CD4-positive, alpha-beta T cell treated with Interleukin-6 for 4 hours (primary cell): ENCODE results near the gene CLPTM1L.
"Not testable (repeated sequence)": the region's sequence is repeated elsewhere in the genome, so short reads cannot be mapped to it uniquely, and the experiment has no call there.

ENCODE experiments used
- DNase-seq: peaks from one replicate; pipeline ENCODE4 v3.0.0-alpha.2; 2020; ENCODE audit warnings: mixed read lengths

Gene CLPTM1L

DNA sequence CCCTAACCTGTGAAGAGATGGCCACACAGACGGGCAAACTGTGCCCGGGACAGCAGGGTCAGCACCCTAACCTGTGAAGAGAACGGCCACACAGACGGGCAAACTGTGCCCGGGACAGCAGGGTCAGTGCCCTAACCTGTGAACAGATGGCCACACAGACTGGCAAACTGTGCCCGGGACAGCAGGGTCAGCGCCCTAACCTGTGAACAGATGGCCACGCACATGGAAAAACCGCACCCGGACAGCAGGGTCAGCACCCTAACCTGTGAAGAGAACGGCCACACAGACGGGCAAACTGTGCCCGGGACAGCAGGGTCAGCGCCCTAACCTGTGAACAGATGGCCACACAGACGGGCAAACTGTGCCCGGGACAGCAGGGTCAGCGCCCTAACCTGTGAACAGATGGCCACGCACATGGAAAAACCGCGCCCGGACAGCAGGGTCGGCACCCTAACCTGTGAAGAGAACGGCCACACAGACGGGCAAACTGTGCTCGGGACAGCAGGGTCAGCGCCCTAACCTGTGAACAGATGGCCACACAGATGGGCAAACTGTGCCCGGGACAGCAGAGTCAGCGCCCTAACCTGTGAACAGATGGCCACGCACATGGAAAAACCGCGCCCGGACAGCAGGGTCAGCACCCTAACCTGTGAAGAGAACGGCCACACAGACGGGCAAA is 5.6 kb downstream of the CLPTM1L start:
- DNase-seq: not testable (repeated sequence)

DNA sequence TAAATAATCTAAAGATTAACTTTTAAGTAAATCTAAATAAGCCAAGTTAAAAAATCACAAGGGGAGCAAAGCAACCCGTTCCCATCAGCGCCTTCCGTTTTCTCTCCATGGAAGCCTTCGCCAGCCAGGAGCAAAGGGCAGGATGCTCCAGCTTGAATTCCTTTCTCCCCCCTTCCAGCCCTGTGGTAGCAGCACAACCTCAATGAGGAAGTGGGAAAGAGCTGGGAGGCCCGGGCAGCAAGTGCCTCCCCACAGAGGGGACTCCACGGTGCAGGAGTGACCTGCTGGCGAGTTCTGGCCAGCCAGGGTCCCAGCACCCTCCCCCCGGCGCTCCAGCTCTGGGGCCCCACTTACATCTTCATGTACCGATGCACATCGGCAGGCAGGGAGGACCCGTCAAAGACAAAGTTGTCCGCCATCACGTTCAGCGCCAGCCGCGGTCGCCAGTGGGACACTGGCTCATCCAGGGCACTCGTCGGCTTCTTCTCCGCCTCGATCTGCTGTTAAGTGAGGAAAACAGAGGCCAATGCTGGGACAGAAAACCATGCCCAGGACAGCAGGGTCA is 6.3 kb downstream of the CLPTM1L start:
- no peak for DNase-seq

- DNase-seq: no peak
Observed at GRCh38 chr5:1338196-1338490, 6.8 kb downstream of the CLPTM1L start.

DNA sequence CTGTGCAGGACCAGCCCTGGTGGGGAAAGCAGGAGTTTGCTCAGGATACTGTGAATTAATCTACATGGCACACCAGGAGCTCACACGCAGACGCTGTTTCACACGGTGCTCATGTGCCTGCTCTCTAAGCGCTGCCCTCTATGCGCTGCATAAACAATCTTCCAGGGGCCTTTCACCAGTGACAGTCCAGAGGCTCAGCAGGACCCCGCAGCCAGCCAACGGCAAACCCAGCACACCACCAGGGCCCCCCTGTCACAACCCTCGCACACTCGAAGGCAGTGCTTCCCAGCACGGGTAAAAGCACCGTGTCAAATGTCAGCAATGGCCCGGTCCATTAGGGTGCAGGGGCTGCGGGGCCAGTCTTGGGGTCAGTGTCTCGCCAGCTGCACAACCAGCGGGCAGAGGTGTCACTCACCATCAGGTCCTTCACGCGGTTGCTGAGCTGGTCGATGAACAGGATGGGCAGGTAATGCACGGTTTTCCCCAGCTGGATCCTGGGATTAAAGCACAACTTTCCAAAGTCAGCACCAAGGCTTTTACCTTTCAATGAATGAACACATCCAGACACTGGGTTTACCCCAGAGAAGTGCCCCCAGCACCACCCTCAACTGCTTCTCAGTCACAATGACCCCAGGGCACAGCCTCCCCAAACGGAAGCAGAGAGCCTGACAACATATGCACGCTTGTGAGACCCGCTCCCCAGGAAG is 7.3 kb downstream of the CLPTM1L start:
- DNase-seq: no peak

GRCh38 chr5:1336749-1337488 is 8.0 kb downstream of the CLPTM1L start:
- no peak for DNase-seq

DNA sequence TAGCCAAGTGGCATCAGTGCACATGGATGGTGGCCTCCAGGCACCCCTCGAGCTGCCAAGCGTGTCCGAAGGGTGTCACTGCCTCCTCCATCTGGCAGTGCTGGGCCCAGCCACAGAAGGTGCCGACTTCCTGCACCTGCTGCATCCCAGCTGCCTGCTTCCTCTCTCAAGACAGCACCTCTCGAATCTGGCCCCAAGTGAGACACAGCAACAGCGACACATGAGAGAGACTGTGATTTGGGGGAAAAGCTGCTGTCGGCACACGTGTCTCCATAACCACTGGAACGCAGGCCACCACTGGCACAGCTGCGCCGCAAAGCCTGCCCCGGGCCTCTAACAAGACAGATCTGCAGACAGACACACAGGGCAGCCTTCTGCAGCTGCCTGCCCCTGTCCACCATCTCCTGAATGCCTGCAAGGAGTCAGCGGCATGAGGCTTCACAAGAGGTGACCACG is 8.8 kb downstream of the CLPTM1L start:
- DNase-seq: no peak

DNA sequence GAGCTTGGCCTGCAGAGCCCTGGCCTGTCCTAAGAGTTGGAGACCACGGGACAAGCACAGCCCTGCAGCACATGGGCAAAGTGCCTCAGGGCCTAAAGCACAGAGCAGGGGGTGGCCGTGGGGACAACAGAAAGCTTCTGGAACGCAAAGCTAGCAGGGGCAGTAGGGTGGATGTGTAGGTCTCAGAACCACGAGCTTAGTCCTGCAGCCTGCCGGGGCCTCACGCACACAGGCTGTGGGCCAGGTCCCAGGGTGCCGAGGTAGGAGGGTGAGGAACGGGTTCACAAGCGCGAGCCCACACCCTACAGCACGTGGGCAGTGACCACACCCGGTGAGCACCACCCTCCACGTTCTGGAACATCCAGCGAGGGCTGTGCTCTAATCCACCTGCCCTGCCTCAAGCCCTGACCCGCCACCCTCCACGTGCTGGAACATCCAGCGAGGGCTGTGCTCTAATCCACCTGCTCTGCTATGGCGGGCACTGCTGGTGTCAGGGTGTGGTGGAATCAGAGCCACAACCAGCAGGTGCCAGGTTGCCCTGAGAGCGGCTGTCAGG is 9.3 kb downstream of the CLPTM1L start:
- no peak for DNase-seq

DNA sequence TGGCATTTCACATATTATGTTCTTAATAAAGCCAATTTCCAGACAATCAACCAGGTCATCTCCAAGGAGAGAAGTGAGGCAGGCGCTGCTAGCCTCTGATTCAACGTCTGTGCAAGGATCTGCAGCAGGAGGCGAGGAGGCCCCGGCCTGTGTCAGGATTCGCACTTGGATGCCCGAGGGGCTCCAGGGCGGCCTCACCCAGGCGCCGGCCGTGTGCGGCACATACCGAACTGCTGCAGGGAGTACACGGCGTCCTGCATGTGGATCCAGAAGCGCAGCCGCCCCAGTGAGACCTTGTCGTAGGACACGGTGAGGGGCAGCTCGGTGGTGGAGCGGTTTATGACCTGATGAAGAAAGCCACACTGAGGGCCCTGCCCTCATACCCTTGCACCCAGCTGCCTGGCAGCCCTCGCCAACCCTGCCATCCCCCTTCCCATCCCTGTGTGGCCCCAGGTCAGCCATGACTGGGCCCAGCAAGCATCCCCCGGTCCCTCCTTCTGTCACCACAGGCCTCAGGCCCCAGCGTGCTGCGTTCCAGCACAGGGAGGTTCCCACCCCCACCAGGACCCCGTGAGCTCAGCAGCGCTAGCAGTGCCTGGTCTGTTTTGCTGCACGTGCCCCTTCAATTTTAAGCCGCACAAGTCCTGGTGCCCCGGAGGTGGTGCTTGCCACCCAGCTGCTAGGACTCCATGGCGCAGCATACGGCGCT is 9.9 kb downstream of the CLPTM1L start:
- no peak for DNase-seq

DNA sequence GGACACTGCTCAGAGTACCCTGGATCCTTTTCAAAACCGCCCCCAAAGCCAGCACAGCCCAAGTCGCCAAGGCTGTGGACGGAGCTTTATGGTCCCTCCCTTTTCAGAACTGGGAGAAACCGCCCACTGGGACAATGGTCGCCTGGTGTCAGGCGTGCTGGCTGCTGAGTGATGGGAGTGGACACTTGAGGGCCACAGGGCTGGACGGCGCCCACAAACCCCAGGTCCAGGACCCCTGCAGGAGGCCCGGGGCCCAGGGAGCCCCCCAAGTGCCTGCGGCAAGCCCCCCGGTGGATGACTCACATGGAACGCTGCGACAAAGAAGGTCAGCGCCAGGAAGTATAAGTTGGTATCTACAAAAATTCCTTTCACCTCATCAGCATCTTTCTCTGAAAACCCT is 10.9 kb downstream of the CLPTM1L start:
- DNase-seq: no peak

DNA sequence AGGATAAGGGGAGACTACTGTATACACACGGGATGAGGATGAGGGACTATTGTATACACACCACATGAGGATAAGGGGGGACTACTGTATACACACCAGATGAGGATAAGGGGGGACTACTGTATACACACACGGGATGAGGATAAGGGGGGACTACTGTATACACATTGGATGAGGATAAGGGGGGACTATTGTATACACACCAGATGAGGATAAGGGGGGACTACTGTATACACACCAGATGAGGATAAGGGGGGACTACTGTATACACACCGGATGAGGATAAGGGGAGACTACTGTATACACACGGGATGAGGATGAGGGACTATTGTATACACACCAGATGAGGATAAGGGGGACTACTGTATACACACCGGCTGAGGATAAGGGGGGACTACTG is 11.6 kb downstream of the CLPTM1L start:
- DNase-seq: not testable (repeated sequence)

DNA sequence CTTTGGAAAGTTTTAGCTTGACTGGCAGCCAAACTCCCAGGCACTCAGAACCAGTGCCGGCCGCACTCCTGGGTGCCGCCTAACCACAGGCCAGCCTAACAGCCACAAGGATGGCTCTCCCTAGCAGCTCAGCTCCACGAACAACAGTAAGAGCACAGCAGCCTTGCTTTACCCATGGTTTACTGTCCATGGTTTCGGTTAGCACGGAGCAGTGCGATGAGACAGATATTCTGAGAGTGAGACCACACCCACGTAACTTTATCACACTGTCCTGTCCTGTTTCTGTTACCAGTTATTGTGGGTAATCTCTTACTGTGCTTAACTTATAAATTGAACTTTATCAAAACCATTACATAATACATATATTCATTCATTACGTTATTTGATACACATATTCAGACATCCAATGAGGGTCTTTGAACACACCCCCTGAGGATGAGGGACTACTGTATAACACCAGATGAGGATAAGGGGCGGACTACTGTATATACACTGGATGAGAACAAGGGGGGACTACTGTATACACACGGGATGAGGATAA is 12.4 kb downstream of the CLPTM1L start:
- no peak for DNase-seq

GRCh38 chr5:1331861-1332405 is 13.0 kb downstream of the CLPTM1L start:
- DNase-seq: no peak

- DNase-seq: no peak
Observed at GRCh38 chr5:1330847-1331831, 13.8 kb downstream of the CLPTM1L start.

GRCh38 chr5:1330146-1330846 is 14.6 kb downstream of the CLPTM1L start:
- DNase-seq: no peak

DNA sequence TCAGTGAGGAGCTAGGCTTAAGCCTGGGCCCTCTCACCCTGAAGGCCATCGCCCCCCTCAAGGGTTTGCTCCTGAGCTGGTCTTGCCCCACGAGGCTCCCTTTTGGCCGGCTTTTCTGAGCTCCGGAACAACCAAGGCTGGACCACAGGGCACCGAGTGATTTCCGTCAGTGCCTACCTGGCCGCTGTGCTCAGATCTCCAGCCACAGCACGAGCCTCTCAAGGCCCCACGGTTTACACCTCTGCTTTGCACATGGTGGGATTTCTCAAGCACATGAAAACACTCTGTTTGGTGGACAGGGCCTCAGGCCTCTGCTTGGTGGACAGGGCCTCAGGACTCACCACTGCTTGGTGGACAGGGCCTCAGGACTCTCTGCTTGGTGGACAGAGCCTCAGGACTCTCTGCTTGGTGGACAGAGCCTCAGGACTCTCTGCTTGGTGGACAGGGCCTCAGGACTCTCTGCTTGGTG is 15.8 kb downstream of the CLPTM1L start:
- DNase-seq: no peak

DNA sequence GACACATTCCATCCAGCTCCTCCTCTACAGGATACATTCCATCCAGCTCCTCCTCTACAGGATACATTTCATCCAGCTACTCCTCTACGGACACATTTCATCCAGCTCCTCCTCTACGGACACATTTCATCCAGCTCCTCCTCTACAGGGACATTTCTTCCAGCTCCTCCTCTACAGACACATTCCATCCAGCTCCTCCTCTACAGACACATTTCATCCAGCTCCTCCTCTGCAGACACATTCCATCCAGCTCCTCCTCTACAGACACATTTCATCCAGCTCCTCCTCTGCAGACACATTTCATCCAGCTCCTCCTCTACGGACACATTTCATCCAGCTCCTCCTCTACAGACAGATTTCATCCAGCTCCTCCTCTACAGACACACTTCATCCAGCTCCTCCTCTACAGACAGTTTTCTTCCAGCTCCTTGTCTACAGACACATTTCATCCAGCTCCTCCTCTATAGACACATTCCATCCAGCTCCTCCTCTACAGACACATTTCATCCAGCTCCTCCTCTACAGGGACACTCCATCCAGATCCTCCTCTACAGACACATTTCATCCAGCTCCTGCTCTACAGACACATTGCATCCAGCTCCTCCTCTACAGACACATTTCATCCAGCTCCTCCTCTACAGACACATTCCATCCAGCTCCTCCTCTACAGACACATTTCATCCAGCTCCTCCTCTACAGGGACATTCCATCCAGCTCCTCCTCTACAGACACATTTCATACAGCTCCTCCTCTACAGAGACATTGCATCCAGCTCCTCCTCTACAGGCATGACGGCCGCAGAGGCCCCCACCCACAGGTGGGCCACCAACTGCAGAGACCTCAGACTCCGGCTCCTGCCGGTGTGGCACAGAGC is 16.4 kb downstream of the CLPTM1L start:
- DNase-seq: not testable (repeated sequence)

- not testable (repeated sequence) for DNase-seq
Observed at GRCh38 chr5:1326901-1327756, 17.8 kb downstream of the CLPTM1L start.

DNA sequence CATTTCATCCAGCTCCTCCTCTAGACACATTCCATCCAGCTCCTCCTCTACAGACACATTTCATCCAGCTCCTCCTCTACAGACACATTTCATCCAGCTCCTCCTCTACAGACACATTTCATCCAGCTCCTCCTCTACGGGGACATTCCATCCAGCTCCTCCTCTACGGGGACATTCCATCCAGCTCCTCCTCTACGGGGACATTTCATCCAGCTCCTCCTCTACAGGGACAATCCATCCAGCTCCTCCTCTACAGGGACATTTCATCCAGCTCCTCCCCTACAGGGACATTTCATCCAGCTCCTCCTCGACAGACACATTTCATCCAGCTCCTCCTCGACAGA is 18.4 kb downstream of the CLPTM1L start:
- DNase-seq: not testable (repeated sequence)
